ENCODE data around the gene KCNJ4.

The KCNJ4 gene

GRCh38 chr22:38453066-38453672 lies 1.8 kb downstream of the KCNJ4 start:
- Histone ChIP-seq H3K36me3 (replicated peaks) (no peaks in the 10 kb centered on the region), H3K27me3 (replicated peaks) (peaks cover 58% of the 10 kb centered on the region), H3K4me3 (ENCODE audit: low read depth, low read length) (no peak overlapping the region), H3K27ac (no peak overlapping the region)
- TF ChIP-seq CTCF (IDR thresholded peaks at IDR 0.05; ENCODE audit: low read depth, low read length, missing control alignments): no peak
- in situ Hi-C loops (cut with HindIII; ENCODE audit: low pct_ligation_motif_present, low sequenced_read_pairs): no loop called here
- no peak for DNase-seq

DNA sequence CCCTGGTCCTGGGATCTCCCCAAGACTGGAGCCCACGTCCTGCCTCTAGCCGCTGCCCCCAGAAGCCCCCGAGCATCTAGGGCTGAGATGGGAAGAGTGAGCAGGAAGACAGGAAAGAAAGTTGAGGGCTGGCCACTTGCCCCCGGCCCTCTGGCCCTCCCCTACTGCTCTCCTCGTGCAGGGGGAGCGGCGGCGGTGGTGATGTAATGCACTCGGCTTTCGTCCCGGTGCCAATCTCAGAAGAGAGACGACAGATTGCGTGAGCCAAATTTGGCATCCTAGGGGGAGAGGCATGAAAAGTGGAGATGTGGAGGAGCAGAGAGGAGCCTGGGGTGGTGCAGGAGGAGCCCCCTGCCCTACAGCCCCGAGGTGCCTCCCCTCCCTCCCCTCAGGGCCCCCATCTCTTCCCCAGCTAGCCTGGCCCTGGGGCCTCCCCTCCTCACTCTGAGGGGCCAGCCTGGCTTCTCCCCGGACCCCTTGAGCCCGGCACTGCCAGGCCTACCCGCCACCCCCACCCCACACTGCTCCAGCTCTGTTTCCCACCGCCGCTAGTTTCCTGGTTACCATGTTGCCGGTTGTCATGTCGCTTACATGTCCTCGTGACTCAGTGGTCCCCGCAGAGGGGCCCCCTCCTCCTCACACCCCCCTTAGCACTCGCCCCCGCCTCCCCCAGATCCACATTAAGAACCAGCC lies 2.5 kb downstream of the KCNJ4 start:
- Histone ChIP-seq H3K27me3 (replicated peaks) (peaks cover 56% of the 10 kb centered on the region), H3K27ac (no peak overlapping the region), H3K4me3 (ENCODE audit: low read depth, low read length) (no peak overlapping the region), H3K36me3 (replicated peaks) (no peaks in the 10 kb centered on the region)
- in situ Hi-C loops (cut with HindIII; ENCODE audit: low pct_ligation_motif_present, low sequenced_read_pairs): no loop called here
- DNase-seq: no peak
- TF ChIP-seq CTCF (IDR thresholded peaks at IDR 0.05; ENCODE audit: low read depth, low read length, missing control alignments): no peak

GRCh38 chr22:38451864-38452263 lies 3.1 kb downstream of the KCNJ4 start:
- no peak for TF ChIP-seq CTCF (IDR thresholded peaks at IDR 0.05; ENCODE audit: low read depth, low read length, missing control alignments)
- no peak for DNase-seq
- Histone ChIP-seq H3K27ac (no peak overlapping the region), H3K4me3 (ENCODE audit: low read depth, low read length) (no peak overlapping the region), H3K27me3 (replicated peaks) (peaks cover 56% of the 10 kb centered on the region), H3K36me3 (replicated peaks) (no peaks in the 10 kb centered on the region)
- in situ Hi-C loops (cut with HindIII; ENCODE audit: low pct_ligation_motif_present, low sequenced_read_pairs): no loop called here

DNA sequence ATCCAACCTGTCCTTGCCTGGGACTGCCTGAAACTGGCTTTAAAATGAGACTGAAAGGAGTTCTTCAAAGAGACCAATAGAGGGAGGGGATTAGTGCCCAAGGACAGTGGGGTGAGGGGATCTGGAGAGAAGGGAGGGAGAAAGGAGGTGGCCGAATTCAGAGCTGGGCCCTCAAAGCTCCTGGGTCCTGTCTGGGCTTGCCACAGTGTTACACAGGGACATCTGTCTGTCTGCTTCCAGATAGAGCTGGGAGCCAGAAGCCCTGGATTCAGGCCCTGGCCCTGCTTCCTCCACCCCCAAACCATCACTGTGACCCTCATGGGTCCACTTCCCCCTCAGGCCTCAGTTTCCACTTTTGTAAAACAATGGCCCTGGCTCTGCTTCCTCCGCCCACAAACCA lies 3.6 kb downstream of the KCNJ4 start:
- TF ChIP-seq CTCF (IDR thresholded peaks at IDR 0.05; ENCODE audit: low read depth, low read length, missing control alignments): no peak
- H3K27me3 ChIP-seq (replicated peaks): peaks cover 54% of the 10 kb centered on the region

GRCh38 chr22:38450234-38450797 lies 4.7 kb downstream of the KCNJ4 start:
- no peak overlapping the region for H3K27ac ChIP-seq
- H3K27me3 ChIP-seq (replicated peaks): peaks cover 44% of the 10 kb centered on the region
- H3K36me3 ChIP-seq (replicated peaks): no peaks in the 10 kb centered on the region
- TF ChIP-seq CTCF (IDR thresholded peaks at IDR 0.05; ENCODE audit: low read depth, low read length, missing control alignments): no peak
- no peak for DNase-seq
- in situ Hi-C loops (cut with HindIII; ENCODE audit: low pct_ligation_motif_present, low sequenced_read_pairs): no loop called here
- H3K4me3 ChIP-seq (ENCODE audit: low read depth, low read length): no peak overlapping the region

More for the DNA sequence above, 3.6 kb downstream of the KCNJ4 start:
- no peak overlapping the region for H3K27ac ChIP-seq
- H3K4me3 ChIP-seq (ENCODE audit: low read depth, low read length): no peak overlapping the region
- in situ Hi-C loops (cut with HindIII; ENCODE audit: low pct_ligation_motif_present, low sequenced_read_pairs): no loop called here
- no peak for DNase-seq
- H3K36me3 ChIP-seq (replicated peaks): no peaks in the 10 kb centered on the region

All from brain microvascular endothelial cell (primary cell).